ENCODE data around the gene STK17A. TPM values are rescaled to one million over a fixed set of nuclear protein-coding genes. Genes with fewer than 3 reads are reported as not detected.

STK17A gene
- total RNA-seq, 4 donors from 2014 or later: 14.6 to 31.5 (median 27.3) TPM

DNA sequence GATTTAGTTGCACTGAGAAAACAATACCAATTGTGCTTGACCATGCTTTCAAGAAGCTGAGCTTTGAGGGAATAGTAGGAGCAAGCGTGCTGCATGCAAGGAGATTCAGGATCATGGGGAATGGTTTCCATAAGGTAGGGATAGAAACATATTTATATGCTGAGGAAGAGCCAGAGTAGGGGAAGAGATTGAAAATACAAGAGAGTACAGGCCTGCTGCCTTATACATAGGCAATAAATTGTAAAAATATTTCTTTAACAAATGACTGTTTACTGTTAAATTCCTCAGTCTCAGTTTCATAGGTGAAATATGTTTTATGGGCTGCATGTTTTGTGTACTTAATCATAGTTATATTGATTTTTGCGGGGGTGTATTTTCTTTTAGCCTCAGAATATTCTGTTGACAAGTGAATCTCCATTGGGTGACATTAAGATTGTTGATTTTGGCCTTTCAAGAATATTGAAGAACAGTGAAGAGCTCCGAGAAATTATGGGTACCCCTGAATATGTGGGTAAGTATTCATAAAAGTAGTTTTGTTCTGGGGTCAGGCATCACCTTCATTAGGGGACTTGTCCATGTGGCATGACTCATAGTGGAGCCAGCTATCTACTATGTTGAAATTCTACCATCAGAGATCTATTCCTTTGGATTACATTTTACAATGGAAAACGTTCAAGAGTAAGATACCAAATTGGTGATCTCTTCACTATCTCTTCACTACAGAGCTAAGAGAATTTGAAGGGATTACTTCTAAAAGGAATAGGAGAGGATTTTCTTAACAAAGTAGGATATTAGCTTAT is 36.5 kb downstream of the STK17A start:
- Histone ChIP-seq H3K9me3 (no peaks in the 10 kb centered on the region), H3K36me3 (peaks cover 0 to 32% of the 10 kb centered on the region in 2 donors), H3K27ac (no peak overlapping the region), H3K4me3 (no peak overlapping the region), H3K27me3 (no peaks in the 10 kb centered on the region), H3K4me1 (no peaks in the 10 kb centered on the region)
- TF ChIP-seq CTCF (IDR thresholded peaks at IDR 0.05) (no peak), POLR2A (IDR thresholded peaks at IDR 0.05) (no peak), POLR2AphosphoS5 (IDR thresholded peaks at IDR 0.05) (no peak), EP300 (IDR thresholded peaks at IDR 0.05) (no peak)
- ATAC-seq: no peak
- 82 to 94% methylated on average over 4 of the region's 4 CpGs for WGBS, 2 donors (ENCODE audit: low coverage in 1 of 2)

DNA sequence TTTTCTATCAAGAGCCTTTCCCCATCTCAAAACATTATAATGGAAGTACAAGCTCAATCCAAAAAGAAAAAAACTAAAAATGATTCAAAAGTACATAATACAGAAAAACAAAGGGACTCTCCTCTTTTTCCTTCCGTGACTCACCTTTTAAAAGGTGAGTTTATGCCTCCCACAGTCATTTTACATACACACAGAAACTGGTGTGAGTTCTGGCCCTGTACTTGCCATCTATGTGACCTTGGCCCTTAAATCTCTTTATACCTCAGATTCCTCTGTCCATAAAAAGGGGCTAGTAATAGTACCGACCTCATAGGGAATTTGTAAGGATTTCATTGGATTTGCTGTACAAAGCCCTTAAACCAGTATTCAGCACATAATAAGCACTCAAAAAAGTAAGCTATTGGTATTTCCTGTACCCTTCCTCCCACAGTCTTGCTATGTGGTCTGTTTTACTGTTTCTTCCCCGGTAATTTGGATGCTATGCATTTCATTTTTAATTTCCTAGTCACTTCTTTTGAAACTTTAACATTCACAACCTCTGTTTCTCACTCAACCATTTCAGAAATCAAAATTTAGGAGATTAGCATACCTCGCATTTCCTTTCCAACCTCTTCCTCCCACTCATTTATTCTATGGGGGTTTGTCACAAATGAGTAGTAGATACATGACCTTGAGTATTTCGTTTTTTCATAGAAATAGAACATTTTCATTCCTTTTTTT is 39.0 kb downstream of the STK17A start:
- no peaks in the 10 kb centered on the region for H3K4me1 ChIP-seq
- H3K36me3 ChIP-seq: peaks cover 6 to 49% of the 10 kb centered on the region in 2 donors
- no peaks in the 10 kb centered on the region for H3K27me3 ChIP-seq
- no peak for ATAC-seq
- TF ChIP-seq CTCF (IDR thresholded peaks at IDR 0.05) (no peak), EP300 (IDR thresholded peaks at IDR 0.05) (no peak), POLR2AphosphoS5 (IDR thresholded peaks at IDR 0.05) (no peak), POLR2A (IDR thresholded peaks at IDR 0.05) (no peak)
- no peak overlapping the region for H3K4me3 ChIP-seq
- no peaks in the 10 kb centered on the region for H3K9me3 ChIP-seq
- 85 to 87% methylated on average over 4 to 5 of the region's 5 CpGs for WGBS, 2 donors (ENCODE audit: low coverage in 1 of 2)
- no peak overlapping the region for H3K27ac ChIP-seq

DNA sequence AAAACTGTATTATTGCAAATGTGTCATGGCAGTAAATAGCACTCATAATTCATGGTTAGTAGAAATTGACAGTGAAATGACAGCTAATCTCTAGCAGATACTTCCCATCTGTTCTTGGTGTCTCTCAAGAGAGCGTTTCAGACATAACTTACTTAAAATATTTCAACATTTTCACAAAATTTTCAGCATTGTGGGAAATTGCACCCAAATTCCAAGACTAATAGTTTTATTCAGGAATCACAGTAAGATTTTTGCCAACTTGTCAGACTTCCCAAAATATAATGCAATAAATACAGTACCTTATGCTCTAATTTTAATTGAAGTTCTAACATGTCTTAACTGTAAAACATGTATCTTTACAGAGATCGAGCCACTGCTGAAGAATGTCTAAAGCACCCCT is 41.2 kb downstream of the STK17A start:
- no peaks in the 10 kb centered on the region for H3K9me3 ChIP-seq
- 82 to 91% methylated on average over 2 of the region's 2 CpGs for whole genome bisulfite sequencing, 2 donors (ENCODE audit: low coverage in 1 of 2)
- no peaks in the 10 kb centered on the region for H3K27me3 ChIP-seq
- no peak overlapping the region for H3K4me3 ChIP-seq
- TF ChIP-seq POLR2A (IDR thresholded peaks at IDR 0.05): no peak
- no peak for TF ChIP-seq CTCF (IDR thresholded peaks at IDR 0.05)
- TF ChIP-seq POLR2AphosphoS5 (IDR thresholded peaks at IDR 0.05): no peak
- no peak for TF ChIP-seq EP300 (IDR thresholded peaks at IDR 0.05)
- H3K4me1 ChIP-seq: no peaks in the 10 kb centered on the region
- no peak overlapping the region for H3K27ac ChIP-seq
- ATAC-seq: no peak
- peaks cover 6 to 51% of the 10 kb centered on the region in 2 donors for H3K36me3 ChIP-seq

DNA sequence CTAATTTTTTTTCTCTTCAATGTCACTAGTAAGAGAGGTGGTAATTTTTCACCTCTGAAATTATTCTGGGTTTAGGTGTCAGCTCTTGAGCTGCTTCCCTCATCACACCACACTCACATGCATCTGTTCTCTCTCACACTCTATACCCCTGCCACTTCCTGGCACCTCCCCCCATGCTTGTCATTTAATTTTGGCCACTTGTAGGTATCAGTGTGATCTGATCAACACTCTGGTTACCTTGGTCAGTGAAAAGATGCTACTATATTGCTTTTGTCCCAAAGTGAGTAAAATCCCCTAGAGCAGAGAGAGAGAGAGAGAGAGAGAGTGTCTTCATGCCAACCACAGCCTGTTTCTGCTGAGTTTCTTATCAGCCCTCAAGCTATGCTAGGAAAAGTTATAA is 42.5 kb downstream of the STK17A start:
- Histone ChIP-seq H3K4me3 (no peak overlapping the region), H3K36me3 (peaks cover 6 to 49% of the 10 kb centered on the region in 2 donors), H3K27me3 (no peaks in the 10 kb centered on the region), H3K9me3 (no peaks in the 10 kb centered on the region), H3K27ac (no peak overlapping the region), H3K4me1 (no peaks in the 10 kb centered on the region)
- TF ChIP-seq CTCF (IDR thresholded peaks at IDR 0.05) (no peak), EP300 (IDR thresholded peaks at IDR 0.05) (no peak), POLR2A (IDR thresholded peaks at IDR 0.05) (no peak), POLR2AphosphoS5 (IDR thresholded peaks at IDR 0.05) (no peak)
- ATAC-seq: no peak

Measured in gastroesophageal sphincter (tissue), 4 donors.